Naive thymus-derived CD4-positive, alpha-beta T cell (primary cell): ENCODE measurements around the gene DNAJC27. TPM values are rescaled to one million over a fixed set of nuclear protein-coding genes. Genes with fewer than 3 reads are reported as not detected.
"Not testable (repeated sequence)": the region's sequence is repeated elsewhere in the genome, so short reads cannot be mapped to it uniquely, and the experiment has no call there.

Experiments used
- ATAC-seq: fragments of 150-1000 bp; cut with Tn5 transposase; 2 replicates; pipeline ENCODE4 v1.10.0; 2021; ENCODE audit warnings: mild to moderate bottlenecking, moderate library complexity
- CTCF ChIA-PET: fragments of 350-600 bp; sonication (Branson Sonifier 250); formaldehyde crosslinking; loops from one replicate; lab custom pipeline; 2021; ENCODE audit warnings: antibody characterized with exemption; lab: Charles Lee
- POLR2A ChIA-PET: fragments of 350-600 bp; sonication (Branson Sonifier 250); formaldehyde crosslinking; loops from one replicate; lab custom pipeline; 2021; ENCODE audit warnings: antibody characterized with exemption, inconsistent platforms; lab: Charles Lee
- DNase-seq, 9 donors: peaks; one replicate each; pipeline versions ENCODE4 v3.0.0 to v3.0.0-alpha.2; 2020 to 2022; ENCODE audit warnings: mixed read lengths in 1 of 9
- H3K27ac ChIP-seq: one replicate; pipeline ENCODE4 v1.7.0; 2013; ENCODE audit warnings: mild to moderate bottlenecking, low read depth, low read length, moderate library complexity
- H3K27me3 ChIP-seq, 2 donors: one replicate each; pipeline ENCODE4 v1.7.0; 2013; ENCODE audit warnings: low read length in 2 of 2, mild to moderate bottlenecking in 2 of 2, moderate library complexity in 2 of 2; ENCODE audit not compliant: control insufficient read depth in 2 of 2, insufficient read depth in 2 of 2
- H3K36me3 ChIP-seq, 3 experiments: 1 replicate in 2 of 3; 2 replicates in 1 of 3; pipeline ENCODE4 v1.7.0; 2013; ENCODE audit warnings: low read length in 3 of 3, mild to moderate bottlenecking in 3 of 3, moderate library complexity in 1 of 3; ENCODE audit not compliant: insufficient read depth in 3 of 3, control insufficient read depth in 2 of 3
- H3K4me1 ChIP-seq, 2 donors: one replicate each; pipeline ENCODE4 v1.7.0; 2013; ENCODE audit warnings: low read length in 2 of 2, mild to moderate bottlenecking in 2 of 2, moderate library complexity in 1 of 2; ENCODE audit not compliant: control insufficient read depth in 2 of 2, insufficient read depth in 2 of 2
- H3K4me3 ChIP-seq: 2 replicates; pipeline ENCODE4 v1.7.0; 2013; ENCODE audit warnings: mild to moderate bottlenecking, low read length
- H3K9me3 ChIP-seq, 3 experiments: 1 replicate in 2 of 3; 2 replicates in 1 of 3; pipeline ENCODE4 v1.7.0; 2013; ENCODE audit warnings: low read length in 3 of 3; ENCODE audit not compliant: control insufficient read depth in 2 of 3
- H3K27ac Mint-ChIP-seq, 9 donors: one replicate each; pipeline ENCODE4 v1.8.0; 2020 to 2022; ENCODE audit warnings: mixed read lengths in 9 of 9, mild to moderate bottlenecking in 8 of 9, moderate library complexity in 5 of 9, inconsistent platforms in 2 of 9
- H3K27me3 Mint-ChIP-seq, 5 donors: one replicate each; pipeline ENCODE4 v1.8.0; 2021 to 2022; ENCODE audit warnings: mixed read lengths in 5 of 5, mild to moderate bottlenecking in 1 of 5
- H3K36me3 Mint-ChIP-seq, 5 donors: one replicate each; pipeline ENCODE4 v1.8.0; 2020 to 2022; ENCODE audit warnings: mixed read lengths in 5 of 5, mild to moderate bottlenecking in 3 of 5, inconsistent platforms in 1 of 5
- H3K4me1 Mint-ChIP-seq, 7 donors: one replicate each; pipeline ENCODE4 v1.8.0; 2020 to 2022; ENCODE audit warnings: mixed read lengths in 7 of 7, mild to moderate bottlenecking in 3 of 7, inconsistent platforms in 1 of 7
- H3K4me3 Mint-ChIP-seq, 10 donors: one replicate each; pipeline ENCODE4 v1.8.0; 2020 to 2022; ENCODE audit warnings: mild to moderate bottlenecking in 10 of 10, mixed read lengths in 10 of 10, moderate library complexity in 6 of 10, inconsistent platforms in 2 of 10
- H3K9me3 Mint-ChIP-seq, 11 donors: one replicate each; pipeline ENCODE4 v1.8.0; 2020 to 2022; ENCODE audit warnings: mixed read lengths in 11 of 11, mild to moderate bottlenecking in 4 of 11, inconsistent platforms in 1 of 11, moderate library complexity in 1 of 11
- intact Hi-C, 2 donors: fragments of 100-400 bp; cut with micrococcal nuclease; formaldehyde crosslinking; loops; one replicate each; pipeline ENCODE4 v1.15.1; 2023
- polyA plus RNA-seq, 2 donors: library from polyadenylated mRNA; unstranded; fragments of 300-500 nt; fragmentation: Illumina TruSeq; gene quantifications; one replicate each; pipeline ENCODE4 v1.2.3, GENCODE V29; 2021
- total RNA-seq, 6 experiments: library from RNA in 5 of 6; stranded (reverse) in 5 of 6; gene quantifications; 1 replicate in 5 of 6; 2 replicates in 1 of 6; pipeline ENCODE4 v1.2.3 and lab custom pipeline; 2021 to 2026

The DNAJC27 gene
- total and polyA plus RNA-seq, 7 experiments from 2014 or later = 3.0 to 22.0 (median 16.1) TPM

DNA sequence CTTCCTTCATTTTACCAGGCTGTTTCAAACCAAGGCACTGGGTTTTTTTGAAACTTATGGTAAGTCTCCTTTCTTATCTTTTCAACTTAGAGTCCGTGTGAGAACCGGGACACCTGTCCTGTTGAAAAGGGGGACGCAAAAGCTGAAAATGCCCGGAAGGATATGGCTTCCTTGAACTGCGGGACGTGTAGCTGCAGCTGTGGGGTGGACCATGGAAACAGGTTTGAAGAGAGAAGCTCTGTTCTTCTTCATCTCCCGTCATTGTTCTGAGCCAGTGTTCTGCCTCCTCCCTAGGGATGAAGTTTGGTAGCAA is 29.5 kb upstream of the DNAJC27 start:
- no peak for DNase-seq
- peaks cover 0 to 7% (median 4%) of the 10 kb centered on the region in 5 donors for H3K27me3 Mint-ChIP-seq
- Histone ChIP-seq H3K36me3 (no peaks in the 10 kb centered on the region), H3K9me3 (no peaks in the 10 kb centered on the region), H3K27me3 (no peaks in the 10 kb centered on the region), H3K4me1 (no peaks in the 10 kb centered on the region), H3K27ac (no peak overlapping the region), H3K4me3 (no peak overlapping the region)
- intact Hi-C loops = no loop called here
- no peak for ATAC-seq
- CTCF ChIA-PET = no interaction called here
- H3K4me3 Mint-ChIP-seq = no peak overlapping the region
- POLR2A ChIA-PET = interaction anchor here (0.6 kb wide), 1 partner anchor 251 kb away, joined by 3 read pairs; no protein-coding TSS in a partner anchor
- H3K9me3 Mint-ChIP-seq = no peaks in the 10 kb centered on the region
- H3K4me1 Mint-ChIP-seq = no peaks in the 10 kb centered on the region
- H3K27ac Mint-ChIP-seq = no peak overlapping the region
- peaks cover 0 to 26% (median 4%) of the 10 kb centered on the region in 5 donors for H3K36me3 Mint-ChIP-seq

DNA sequence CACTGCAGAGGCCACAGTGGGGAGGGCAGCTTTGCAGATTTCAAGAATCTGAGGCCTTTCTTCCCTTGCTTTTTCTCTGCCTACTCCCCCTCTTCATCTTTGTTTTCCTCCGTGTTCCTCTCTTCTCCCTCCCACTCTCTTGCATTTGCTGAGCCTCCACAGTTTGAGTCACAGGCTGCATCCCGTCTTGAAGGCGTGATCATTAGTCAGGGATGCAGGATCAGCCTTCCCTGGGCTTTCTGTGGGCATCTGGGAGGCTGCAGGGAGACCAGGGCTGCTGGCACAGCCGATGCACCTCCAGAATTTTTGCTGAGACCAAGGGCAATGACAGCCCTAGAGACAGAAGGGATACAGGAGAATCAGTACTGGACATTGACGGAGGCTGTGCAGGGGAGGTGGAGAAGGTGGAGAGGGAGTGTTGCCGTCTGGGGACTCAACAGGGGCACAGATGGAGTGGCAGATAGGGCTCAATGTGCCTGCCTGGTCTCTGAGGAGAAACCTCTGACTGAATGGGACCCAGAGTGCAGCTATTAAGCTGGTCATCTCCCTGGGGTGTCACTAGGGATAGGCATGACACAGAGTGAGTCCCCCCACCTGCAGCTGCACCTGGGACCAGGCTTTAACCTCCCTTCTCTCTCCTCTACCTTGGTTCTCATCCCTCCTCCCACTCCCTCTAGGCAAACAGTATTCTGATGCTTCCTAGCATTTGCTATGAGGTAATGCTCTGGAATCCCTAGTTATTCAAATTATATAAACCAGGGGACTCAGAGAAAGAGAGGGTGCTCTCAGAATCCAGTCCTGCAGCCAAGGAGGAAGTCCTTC is 29.0 kb upstream of the DNAJC27 start:
- ATAC-seq (no peak), DNase-seq (no peak)
- Histone ChIP-seq H3K4me1 (no peaks in the 10 kb centered on the region), H3K36me3 (no peaks in the 10 kb centered on the region), H3K27me3 (no peaks in the 10 kb centered on the region), H3K4me3 (no peak overlapping the region), H3K27ac (no peak overlapping the region), H3K9me3 (no peaks in the 10 kb centered on the region)
- intact Hi-C loops = no loop called here
- Mint-ChIP-seq H3K9me3 (no peaks in the 10 kb centered on the region), H3K4me3 (no peak overlapping the region), H3K27me3 (peaks cover 0 to 11% (median 4%) of the 10 kb centered on the region in 5 donors), H3K4me1 (no peaks in the 10 kb centered on the region), H3K27ac (no peak overlapping the region), H3K36me3 (peaks cover 0 to 26% (median 3%) of the 10 kb centered on the region in 5 donors)
- ChIA-PET CTCF (interaction anchor here (0.5 kb wide), 1 partner anchor 61 kb away, joined by 3 read pairs; no protein-coding TSS in a partner anchor), POLR2A (interaction anchor here (0.6 kb wide), 1 partner anchor 252 kb away, joined by 3 read pairs; no protein-coding TSS in a partner anchor)

DNA sequence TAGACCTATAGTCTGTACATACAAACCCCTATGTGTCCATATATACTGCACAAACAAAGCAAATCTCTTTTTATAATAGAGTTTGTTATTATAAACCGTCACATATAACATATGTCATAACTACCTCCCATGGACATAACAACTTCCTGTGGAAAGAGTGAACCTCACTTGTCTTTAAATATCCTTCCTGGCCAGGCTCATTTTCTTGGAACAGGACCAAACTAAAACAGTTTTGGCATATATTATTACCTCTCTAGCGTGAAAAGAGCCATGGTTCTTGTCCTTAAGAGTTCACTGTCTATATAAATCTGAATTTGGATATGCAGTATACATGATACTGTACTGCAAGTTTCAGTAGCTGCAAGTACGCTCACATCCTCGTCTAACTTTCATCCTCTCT is 28.3 kb upstream of the DNAJC27 start:
- intact Hi-C loops = no loop called here
- H3K4me3 ChIP-seq = no peak overlapping the region
- Mint-ChIP-seq H3K4me3 (no peak overlapping the region), H3K27me3 (peaks cover 0 to 8% (median 4%) of the 10 kb centered on the region in 5 donors), H3K4me1 (no peaks in the 10 kb centered on the region), H3K9me3 (no peaks in the 10 kb centered on the region), H3K36me3 (peaks cover 0 to 23% (median 3%) of the 10 kb centered on the region in 5 donors), H3K27ac (no peak overlapping the region)
- no peak overlapping the region for H3K27ac ChIP-seq
- no peaks in the 10 kb centered on the region for H3K27me3 ChIP-seq
- DNase-seq = no peak
- H3K9me3 ChIP-seq = no peaks in the 10 kb centered on the region
- POLR2A ChIA-PET = no interaction called here
- no peaks in the 10 kb centered on the region for H3K36me3 ChIP-seq
- no peak for ATAC-seq
- H3K4me1 ChIP-seq = no peaks in the 10 kb centered on the region
- CTCF ChIA-PET = no interaction called here

DNA sequence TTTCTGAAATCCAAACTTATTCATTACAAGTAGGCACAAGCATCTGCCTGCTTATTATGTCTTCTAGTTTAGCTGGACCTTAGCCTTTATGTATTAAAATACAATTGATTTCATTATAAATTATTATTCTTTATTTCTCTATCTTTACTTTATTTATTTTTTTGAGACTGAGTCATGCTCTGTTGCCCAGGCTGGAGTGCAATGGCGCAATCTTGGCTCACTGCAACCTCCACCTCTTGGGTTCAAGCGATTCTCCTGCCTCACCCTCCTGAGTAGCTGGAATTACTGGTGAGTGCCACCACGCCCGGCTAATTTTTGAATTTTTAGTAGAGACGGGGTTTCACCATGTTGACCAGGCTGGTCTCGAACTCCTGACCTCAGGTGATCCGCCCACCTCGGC is 27.3 kb upstream of the DNAJC27 start:
- Mint-ChIP-seq H3K27me3 (peaks cover 0 to 14% (median 5%) of the 10 kb centered on the region in 5 donors), H3K36me3 (peaks cover 0 to 18% (median 3%) of the 10 kb centered on the region in 5 donors)
- CTCF ChIA-PET, H3K36me3 ChIP-seq, POLR2A ChIA-PET, H3K4me3 ChIP-seq, ATAC-seq, H3K9me3 ChIP-seq, H3K4me1 ChIP-seq, H3K27ac Mint-ChIP-seq, H3K27ac ChIP-seq, H3K4me1 Mint-ChIP-seq, H3K4me3 Mint-ChIP-seq, DNase-seq, H3K9me3 Mint-ChIP-seq, H3K27me3 ChIP-seq, intact Hi-C loops: not testable (repeated sequence)

DNA sequence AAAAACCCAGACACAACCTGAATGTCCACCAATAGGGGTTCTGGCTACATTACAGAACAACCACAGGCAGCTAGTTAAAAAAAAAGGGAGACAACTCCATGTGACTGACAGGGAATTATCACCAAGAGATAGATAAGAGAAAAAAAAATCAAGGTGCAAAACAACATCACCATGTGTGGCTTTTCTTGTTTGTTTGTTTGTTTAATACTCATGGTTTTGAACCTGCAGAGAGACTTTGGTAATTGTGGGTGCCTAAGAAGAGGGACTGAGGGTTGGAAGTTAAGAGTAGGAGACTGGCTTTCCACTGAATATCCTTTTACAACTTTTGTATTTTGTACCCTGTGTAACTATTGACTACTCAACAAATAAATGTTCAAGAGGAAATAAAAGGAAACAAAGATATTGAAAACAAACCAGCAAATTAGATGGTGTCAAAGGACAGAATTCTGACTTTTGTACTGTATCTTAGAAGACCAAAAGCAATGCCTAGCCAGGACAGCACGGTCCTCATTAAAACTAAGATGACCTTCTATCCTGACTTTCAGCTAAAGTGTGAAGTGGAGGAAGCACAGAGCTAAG is 22.5 kb upstream of the DNAJC27 start:
- ATAC-seq = no peak
- Mint-ChIP-seq H3K9me3 (no peaks in the 10 kb centered on the region), H3K27me3 (peaks cover 0 to 22% (median 13%) of the 10 kb centered on the region in 5 donors), H3K4me1 (peaks cover 0 to 5% (median 0%) of the 10 kb centered on the region in 7 donors), H3K36me3 (peaks cover 0 to 6% (median 0%) of the 10 kb centered on the region in 5 donors), H3K4me3 (no peak overlapping the region), H3K27ac (no peak overlapping the region)
- H3K27me3 ChIP-seq = no peaks in the 10 kb centered on the region
- H3K9me3 ChIP-seq = no peaks in the 10 kb centered on the region
- no peak overlapping the region for H3K4me3 ChIP-seq
- POLR2A ChIA-PET = interaction anchor here (0.6 kb wide), 1 partner anchor 8 kb away, joined by 3 read pairs; no protein-coding TSS in a partner anchor
- no peak overlapping the region for H3K27ac ChIP-seq
- intact Hi-C loops = no loop called here
- CTCF ChIA-PET = interaction anchor here (1.1 kb wide), 1 partner anchor 19 kb away, joined by 3 read pairs; no protein-coding TSS in a partner anchor
- no peaks in the 10 kb centered on the region for H3K4me1 ChIP-seq
- no peak for DNase-seq
- no peaks in the 10 kb centered on the region for H3K36me3 ChIP-seq

DNA sequence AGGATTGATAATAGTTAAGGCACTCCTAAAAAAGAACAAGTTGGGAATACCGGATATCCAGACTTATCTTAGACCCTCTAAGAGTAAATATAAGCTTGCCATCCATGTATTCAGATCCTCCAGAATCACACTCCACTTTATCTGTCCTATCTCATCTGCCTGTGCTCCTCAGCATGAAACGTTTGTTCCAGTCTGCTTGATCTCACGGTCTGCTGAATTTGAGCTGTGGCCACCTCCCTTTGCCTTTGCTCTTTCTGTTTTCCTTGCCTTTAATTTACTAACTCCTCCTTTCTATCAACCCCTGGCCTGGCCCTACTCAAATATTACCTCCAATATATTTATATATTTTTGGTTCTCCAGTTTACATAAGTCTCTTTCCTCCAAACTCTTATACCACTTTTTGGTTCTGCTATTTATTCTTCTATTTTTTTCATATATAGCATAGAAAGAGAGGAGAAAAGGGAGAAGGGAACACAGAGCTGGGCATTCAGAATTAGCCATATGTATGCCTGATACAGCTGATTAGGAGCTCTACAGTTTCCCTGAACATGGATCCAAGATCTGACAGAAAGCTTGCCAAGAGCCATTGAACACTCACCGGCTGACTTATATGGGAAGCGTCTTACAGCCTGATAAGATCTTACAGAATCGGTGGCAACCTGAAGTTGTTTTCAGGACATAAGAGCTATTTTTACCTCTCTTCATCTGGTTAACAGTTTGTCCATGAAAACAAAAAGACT is 21.8 kb upstream of the DNAJC27 start:
- H3K27me3 Mint-ChIP-seq = peaks cover 0 to 22% (median 13%) of the 10 kb centered on the region in 5 donors
- ATAC-seq = no peak
- H3K27me3 ChIP-seq = no peaks in the 10 kb centered on the region

More for the DNA sequence above, 21.8 kb upstream of the DNAJC27 start:
- no peaks in the 10 kb centered on the region for H3K9me3 Mint-ChIP-seq
- no peak overlapping the region for H3K27ac Mint-ChIP-seq
- peaks cover 0 to 5% (median 0%) of the 10 kb centered on the region in 7 donors for H3K4me1 Mint-ChIP-seq
- Histone ChIP-seq H3K9me3 (no peaks in the 10 kb centered on the region), H3K36me3 (no peaks in the 10 kb centered on the region), H3K4me3 (no peak overlapping the region), H3K4me1 (no peaks in the 10 kb centered on the region), H3K27ac (no peak overlapping the region)
- H3K36me3 Mint-ChIP-seq = peaks cover 0 to 6% (median 0%) of the 10 kb centered on the region in 5 donors
- intact Hi-C loops = no loop called here
- CTCF ChIA-PET = no interaction called here
- DNase-seq = no peak
- H3K4me3 Mint-ChIP-seq = no peak overlapping the region
- POLR2A ChIA-PET = interaction anchor here (0.6 kb wide), 1 partner anchor 8 kb away, joined by 3 read pairs; no protein-coding TSS in a partner anchor
